Endothelial cell of umbilical vein (primary cell): ENCODE data around the gene BSDC1.

Experiments used
- CTCF ChIP-seq, 2 donors: IDR thresholded peaks; 1 replicate in 1 of 2; 2 replicates in 1 of 2; pipeline ENCODE4 v1.5.1; 2011; ENCODE audit warnings: low read length in 2 of 2, mild to moderate bottlenecking in 2 of 2, moderate library complexity in 2 of 2, control low read depth in 1 of 2, inconsistent platforms in 1 of 2, low read depth in 1 of 2; ENCODE audit not compliant: insufficient read depth in 1 of 2; ENCODE audit errors: extremely low read depth in 1 of 2
- EZH2 ChIP-seq: IDR thresholded peaks from 2 replicates; pipeline ENCODE4 v1.6.1; 2012; ENCODE audit warnings: borderline replicate concordance, low read depth, mild to moderate bottlenecking, moderate library complexity, low read length, inconsistent platforms; ENCODE audit not compliant: severe bottlenecking
- FOS ChIP-seq: IDR thresholded peaks from 2 replicates; pipeline ENCODE4 v1.6.1; 2011; ENCODE audit warnings: mild to moderate bottlenecking, low read length, moderate library complexity, borderline replicate concordance; ENCODE audit not compliant: insufficient read depth
- GATA2 ChIP-seq: IDR thresholded peaks from 2 replicates; pipeline ENCODE4 v1.7.0; 2011; ENCODE audit warnings: low read depth, mild to moderate bottlenecking, moderate library complexity, mixed read lengths, low read length; ENCODE audit not compliant: insufficient read length, insufficient read depth
- JUN ChIP-seq: IDR thresholded peaks from 2 replicates; pipeline ENCODE4 v1.6.1; 2011; ENCODE audit warnings: borderline replicate concordance, low read depth; ENCODE audit not compliant: insufficient read length, insufficient read depth
- MYC ChIP-seq: IDR thresholded peaks from one replicate; pipeline ENCODE4 v1.6.1; 2011; ENCODE audit warnings: mild to moderate bottlenecking, low read depth, low read length
- POLR2A ChIP-seq: IDR thresholded peaks from 2 replicates; pipeline ENCODE4 v1.6.1; 2012; ENCODE audit warnings: low read depth, mild to moderate bottlenecking, control low read depth, low read length
- POLR2AphosphoS5 ChIP-seq: IDR thresholded peaks from 2 replicates; pipeline ENCODE4 v1.6.1; 2012; ENCODE audit warnings: low read depth, mild to moderate bottlenecking, control low read depth, low read length, moderate library complexity; ENCODE audit not compliant: insufficient read depth
- TF ChIP-seq, protein P1 (sequence below): IDR thresholded peaks from 2 replicates; pipeline ENCODE4 v1.6.1; 2011; ENCODE audit not compliant: insufficient read depth, insufficient read length

DNA sequence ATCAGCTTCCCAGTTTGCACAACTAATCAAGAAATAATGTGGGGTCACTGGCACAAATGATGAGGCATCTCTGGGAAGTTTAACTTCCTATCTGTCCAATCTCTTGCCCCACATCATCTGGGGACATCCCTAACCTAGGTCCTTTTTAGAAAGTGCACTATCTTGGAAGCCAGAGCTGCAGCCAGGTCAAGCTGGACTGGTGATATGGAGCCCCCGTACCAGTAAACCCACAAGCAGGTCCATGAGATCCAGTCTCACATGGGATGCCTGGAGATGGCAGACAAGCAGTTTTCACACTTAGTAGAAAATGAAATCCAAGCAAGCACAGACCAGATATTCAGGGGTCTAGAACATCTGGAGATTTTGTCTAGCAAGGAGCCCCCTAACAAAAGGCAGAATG is 27.5 kb upstream of the BSDC1 start:
- TF ChIP-seq CTCF (IDR thresholded peaks at IDR 0.05; ENCODE audit: extremely low read depth in 1 of 2, insufficient read depth in 1 of 2, low read depth in 1 of 2, low read length in 2 of 2) (no peak), POLR2A (no peak), JUN (no peak), EZH2 (no peak), GATA2 (no peak), FOS (no peak), POLR2AphosphoS5 (no peak), MYC (no peak)
- TF ChIP-seq, protein P1, sequence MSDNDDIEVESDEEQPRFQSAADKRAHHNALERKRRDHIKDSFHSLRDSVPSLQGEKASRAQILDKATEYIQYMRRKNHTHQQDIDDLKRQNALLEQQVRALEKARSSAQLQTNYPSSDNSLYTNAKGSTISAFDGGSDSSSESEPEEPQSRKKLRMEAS: no peak
